HepG2 (cell line): ENCODE data around the gene PHF5A. TPM values are rescaled to one million over a fixed set of nuclear protein-coding genes. Genes with fewer than 3 reads are reported as not detected.
"Not testable (repeated sequence)": the region's sequence is repeated elsewhere in the genome, so short reads cannot be mapped to it uniquely, and the experiment has no call there.

Source experiments
- ATAC-seq: fragments of 200-7000 bp; cut with Tn5 transposase; 3 replicates; pipeline ENCODE4 v1.9.1; 2020; ENCODE audit warnings: mild to moderate bottlenecking, moderate library complexity
- BruUV-seq: library from RNA; stranded (reverse); fragments of 400-500 nt; replicated peaks from 2 replicates; lab custom pipeline; 2021; lab: Mats Ljungman, UMichigan
- CTCF ChIA-PET: fragments of 300-600 bp; formaldehyde crosslinking; extraction: SDS; loops from one replicate; lab custom pipeline; 2021; ENCODE audit warnings: low total read pairs, inconsistent platforms, low intra/inter-chr PET ratio; lab: Yijun Ruan, JAX
- POLR2A ChIA-PET: fragments of 350-600 bp; sonication (Branson Sonifier 250); formaldehyde crosslinking; loops from one replicate; lab custom pipeline; 2020; ENCODE audit warnings: antibody characterized with exemption, inconsistent platforms; lab: Yijun Ruan, JAX
- DNase-seq: peaks from one replicate; pipeline ENCODE4 v3.0.0-alpha.2; 2015; ENCODE audit warnings: low spot score
- FAIRE-seq: peaks from 3 replicates; lab custom pipeline; 2011; peaks lifted over from hg19 to GRCh38; lab: Jason Lieb, UNC
- H2AFZ ChIP-seq: one replicate; pipeline ENCODE4 v1.6.1; 2011; ENCODE audit warnings: low read length, inconsistent platforms
- H3K27ac ChIP-seq: fragments of 300-600 bp; 3 replicates; pipeline ENCODE4 v1.8.0; 2011; ENCODE audit warnings: mixed run types, mild to moderate bottlenecking, mixed read lengths, low read length, inconsistent platforms; ENCODE audit not compliant: insufficient read depth; ENCODE audit errors: extremely low read length
- H3K27me3 ChIP-seq, 2 experiments: fragments of 200-600 bp in 1 of 2; 2 replicates in 1 of 2; 3 replicates in 1 of 2; pipeline versions ENCODE4 v1.6.0 to v1.8.0; 2011; ENCODE audit warnings: low read length in 2 of 2, mild to moderate bottlenecking in 2 of 2, moderate library complexity in 2 of 2, inconsistent platforms in 1 of 2; ENCODE audit not compliant: insufficient read depth in 2 of 2, control insufficient read depth in 1 of 2
- H3K36me3 ChIP-seq, 2 experiments: fragments of 200-600 bp in 1 of 2; replicated peaks in 1 of 2; 2 replicates in 1 of 2; 3 replicates in 1 of 2; pipeline versions ENCODE4 v1.5.1 to v1.8.0; 2011; ENCODE audit warnings: low read length in 2 of 2, inconsistent platforms in 1 of 2; ENCODE audit not compliant: insufficient read depth in 2 of 2, control insufficient read depth in 1 of 2
- H3K4me1 ChIP-seq: 2 replicates; pipeline ENCODE4 v1.5.1; 2012; ENCODE audit warnings: low read length, inconsistent platforms; ENCODE audit not compliant: insufficient read depth
- H3K4me2 ChIP-seq: 2 replicates; pipeline ENCODE4 v1.6.0; 2011; ENCODE audit warnings: low read depth, low read length, inconsistent platforms
- H3K4me3 ChIP-seq, 3 experiments: fragments of 200-600 bp in 1 of 3; sonication (generic), shearing (Covaris generic) in 1 of 3; replicated peaks in 1 of 3; 2 replicates each; pipeline ENCODE4 v1.5.1; 2011 to 2016; ENCODE audit warnings: low read length in 3 of 3, inconsistent platforms in 2 of 3, low read depth in 2 of 3, mild to moderate bottlenecking in 2 of 3, control low read depth in 1 of 3, mixed read lengths in 1 of 3; ENCODE audit not compliant: insufficient read depth in 1 of 3
- H3K79me2 ChIP-seq: one replicate; pipeline ENCODE4 v1.6.1; 2011; ENCODE audit warnings: low read length, inconsistent platforms; ENCODE audit not compliant: insufficient read depth
- H3K9ac ChIP-seq: 2 replicates; pipeline ENCODE4 v1.6.0; 2011; ENCODE audit warnings: mild to moderate bottlenecking, low read depth, low read length, inconsistent platforms; ENCODE audit not compliant: insufficient read depth
- H3K9me3 ChIP-seq: 2 replicates; pipeline ENCODE4 v1.5.1; 2012; ENCODE audit warnings: mild to moderate bottlenecking, low read length
- H4K20me1 ChIP-seq: 2 replicates; pipeline ENCODE4 v1.6.0; 2011; ENCODE audit warnings: inconsistent platforms, mild to moderate bottlenecking, low read length, moderate library complexity; ENCODE audit not compliant: insufficient read depth
- MBNL3 ChIP-seq: fragments of 250-450 bp; sonication (Bioruptor Pico); conservative IDR thresholded peaks from 2 replicates; pipeline ENCODE4 v1.8.0; 2022; ENCODE audit warnings: mild to moderate bottlenecking, inconsistent platforms
- NFAT5 ChIP-seq: sonication (generic); formaldehyde crosslinking; IDR thresholded peaks from 2 replicates; pipeline ENCODE4 v1.4.0; 2020; ENCODE audit warnings: missing genetic modification reagents
- RCOR2 ChIP-seq: IDR thresholded peaks from 2 replicates; pipeline ENCODE4 v1.6.1; 2016; ENCODE audit warnings: missing biosample characterization, missing genetic modification reagents
- RFXANK ChIP-seq: IDR thresholded peaks from 2 replicates; pipeline ENCODE4 v1.6.1; 2016
- TFDP1 ChIP-seq: IDR thresholded peaks from 2 replicates; pipeline ENCODE4 v1.6.1; 2016; ENCODE audit warnings: missing compliant biosample characterization, missing genetic modification reagents, borderline replicate concordance
- ZC3H13 ChIP-seq: sonication (generic); formaldehyde crosslinking; IDR thresholded peaks from 2 replicates; pipeline ENCODE4 v1.8.1; 2023; ENCODE audit warnings: mild to moderate bottlenecking, missing genetic modification reagents, moderate library complexity
- ZFY ChIP-seq: sonication (generic); formaldehyde crosslinking; IDR thresholded peaks from 2 replicates; pipeline ENCODE4 v1.4.0; 2020; ENCODE audit warnings: missing genetic modification reagents
- ZNF570 ChIP-seq: sonication (generic); formaldehyde crosslinking; IDR thresholded peaks from 2 replicates; pipeline ENCODE4 v1.4.0; 2020; ENCODE audit warnings: mild to moderate bottlenecking, missing genetic modification reagents, borderline replicate concordance
- ZNF644 ChIP-seq: IDR thresholded peaks from 2 replicates; pipeline ENCODE4 v1.6.1; 2016; ENCODE audit warnings: low read depth
- WGBS: methylation state at CpG from one replicate; pipeline ENCODE4 v1.1.6; 2017; ENCODE audit warnings: low lambda C conversion rate; 5-methylcytosine and 5-hydroxymethylcytosine counted together
- in situ Hi-C: cut with HindIII; loops from 2 replicates; pipeline ENCODE4 v1.10.0; 2017; ENCODE audit warnings: low pct_unique_long_range_greater_than_20kb; ENCODE audit not compliant: extremely low pct_ligation_motif_present
- intact Hi-C: fragments of 100-400 bp; cut with micrococcal nuclease; formaldehyde crosslinking; loops from one replicate; pipeline ENCODE4 v1.10.0; 2022; ENCODE audit not compliant: unreplicated experiment
- polyA plus RNA-seq, 8 experiments: library from polyadenylated mRNA; depleted of rRNA in 3 of 8; stranded (reverse) in 7 of 8; unstranded in 1 of 8; fragments of >200 nt; fragmentation: Illumina TruSeq in 4 of 8; extraction: Trizol in 4 of 8; gene quantifications; 2 replicates each; pipeline versions ENCODE4 v1.2.1 to v1.2.3, GENCODE V29; 2011 to 2016; ENCODE audit warnings: low read depth in 4 of 8, missing spikeins in 1 of 8, mixed read lengths in 1 of 8; ENCODE audit not compliant: insufficient read depth in 1 of 8
- total RNA-seq, 5 experiments: library from RNA; depleted of rRNA; stranded (reverse); fragments of >200 nt; fragmentation: Illumina TruSeq; extraction: Trizol; gene quantifications; 2 replicates each; pipeline ENCODE4 v1.2.3, GENCODE V29; 2016; ENCODE audit warnings: low read depth in 1 of 5
- TF ChIP-seq, protein P1 (sequence below): sonication (generic); formaldehyde crosslinking; IDR thresholded peaks from 2 replicates; pipeline ENCODE4; 2020; ENCODE audit warnings: missing genetic modification reagents, mild to moderate bottlenecking, borderline replicate concordance

The PHF5A gene
- total and polyA plus RNA-seq, 2 of the 13 experiments (the other 11 are each of a cell fraction or from before 2014, with no cell fraction given) = 56.6 to 105 TPM

DNA sequence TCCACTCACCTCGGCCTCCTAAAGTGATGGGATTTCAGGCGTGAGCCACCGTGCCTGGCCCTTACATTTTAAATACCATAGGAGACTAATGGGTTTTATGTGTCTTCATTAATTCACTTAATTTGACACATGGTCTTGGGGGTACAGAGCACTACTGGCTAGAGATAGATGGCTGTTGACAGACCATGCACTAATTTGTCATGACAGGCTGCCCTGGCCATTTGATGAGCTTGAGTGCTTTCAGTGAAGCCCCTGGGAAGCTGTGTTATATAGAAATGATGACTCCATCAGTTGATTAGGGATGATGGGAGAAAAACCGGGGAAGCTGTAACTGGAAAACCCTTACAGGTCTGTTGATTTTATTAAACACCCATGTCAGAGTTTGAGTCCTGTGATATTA, 6.6 kb downstream of the PHF5A start (continued):
- TF ChIP-seq NFAT5 (CRISPR knock-in tag) = no peak
- TF ChIP-seq, protein P1, sequence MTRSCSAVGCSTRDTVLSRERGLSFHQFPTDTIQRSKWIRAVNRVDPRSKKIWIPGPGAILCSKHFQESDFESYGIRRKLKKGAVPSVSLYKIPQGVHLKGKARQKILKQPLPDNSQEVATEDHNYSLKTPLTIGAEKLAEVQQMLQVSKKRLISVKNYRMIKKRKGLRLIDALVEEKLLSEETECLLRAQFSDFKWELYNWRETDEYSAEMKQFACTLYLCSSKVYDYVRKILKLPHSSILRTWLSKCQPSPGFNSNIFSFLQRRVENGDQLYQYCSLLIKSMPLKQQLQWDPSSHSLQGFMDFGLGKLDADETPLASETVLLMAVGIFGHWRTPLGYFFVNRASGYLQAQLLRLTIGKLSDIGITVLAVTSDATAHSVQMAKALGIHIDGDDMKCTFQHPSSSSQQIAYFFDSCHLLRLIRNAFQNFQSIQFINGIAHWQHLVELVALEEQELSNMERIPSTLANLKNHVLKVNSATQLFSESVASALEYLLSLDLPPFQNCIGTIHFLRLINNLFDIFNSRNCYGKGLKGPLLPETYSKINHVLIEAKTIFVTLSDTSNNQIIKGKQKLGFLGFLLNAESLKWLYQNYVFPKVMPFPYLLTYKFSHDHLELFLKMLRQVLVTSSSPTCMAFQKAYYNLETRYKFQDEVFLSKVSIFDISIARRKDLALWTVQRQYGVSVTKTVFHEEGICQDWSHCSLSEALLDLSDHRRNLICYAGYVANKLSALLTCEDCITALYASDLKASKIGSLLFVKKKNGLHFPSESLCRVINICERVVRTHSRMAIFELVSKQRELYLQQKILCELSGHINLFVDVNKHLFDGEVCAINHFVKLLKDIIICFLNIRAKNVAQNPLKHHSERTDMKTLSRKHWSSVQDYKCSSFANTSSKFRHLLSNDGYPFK = no peak
- TF ChIP-seq RFXANK (CRISPR knock-in tag) = no peak
- TF ChIP-seq TFDP1 (CRISPR knock-in tag) = no peak
- no peak for TF ChIP-seq ZFY (CRISPR knock-in tag)
- no peak for TF ChIP-seq ZC3H13 (CRISPR knock-in tag)
- no peak for TF ChIP-seq ZNF644 (CRISPR knock-in tag)
- no peak for TF ChIP-seq RCOR2
- TF ChIP-seq MBNL3 (CRISPR knock-in tag) = no peak
- no peak for TF ChIP-seq ZNF570

DNA sequence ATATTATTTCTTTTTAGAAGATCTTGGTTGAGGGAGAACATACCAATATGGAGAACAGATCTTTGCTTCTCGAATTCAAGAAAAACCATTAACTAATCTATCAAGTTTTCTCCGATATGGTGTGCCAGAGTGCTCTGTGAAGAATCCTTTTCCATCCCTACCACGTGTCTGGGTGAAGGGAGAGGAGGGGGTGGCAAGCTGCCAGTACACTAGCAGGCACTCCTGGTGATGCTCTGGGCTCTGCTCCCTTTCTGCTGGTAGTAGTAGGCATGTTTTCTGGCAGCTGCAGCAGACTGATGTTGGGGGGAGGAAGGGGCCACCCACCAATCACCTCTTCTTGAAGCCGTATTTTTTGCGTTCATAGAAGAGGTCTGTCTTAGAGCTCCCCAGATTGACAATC, 8.4 kb downstream of the PHF5A start:
- H3K79me2 ChIP-seq, DNase-seq, H3K9ac ChIP-seq, BruUV-seq, in situ Hi-C loops, intact Hi-C loops, H3K27me3 ChIP-seq, H3K4me2 ChIP-seq, H3K9me3 ChIP-seq, H4K20me1 ChIP-seq, H3K4me3 ChIP-seq, FAIRE-seq, CTCF ChIA-PET, ATAC-seq, H3K27ac ChIP-seq, H2AFZ ChIP-seq: not testable (repeated sequence)
- POLR2A ChIA-PET = interaction anchor here (5.0 to 6.9 kb wide), 2 partner anchors 9 to 13 kb away, joined by 21 to 44 read pairs; partner anchors contain the start of genes ACO2, PHF5A and TOB2
- Histone ChIP-seq H3K36me3 (peaks cover 16 to 45% of the 10 kb centered on the region in 2 experiments), H3K4me1 (peaks cover 24% of the 10 kb centered on the region)
- WGBS = 98% methylated on average over 5 of the region's 5 CpGs
